Ectodermal cell (in vitro differentiated cells): ENCODE results near the gene EML5.
"Not testable (repeated sequence)": the region's sequence is repeated elsewhere in the genome, so short reads cannot be mapped to it uniquely, and the experiment has no call there.

Experiments
- H3K27ac ChIP-seq: 2 replicates; pipeline ENCODE4 v1.7.0; 2013; ENCODE audit warnings: mild to moderate bottlenecking, low read depth, low read length; ENCODE audit not compliant: insufficient read depth, poor library complexity, severe bottlenecking
- H3K27me3 ChIP-seq: 2 replicates; pipeline ENCODE4 v1.7.0; 2013; ENCODE audit warnings: mild to moderate bottlenecking, low read length; ENCODE audit not compliant: insufficient read depth, control insufficient read depth, poor library complexity, severe bottlenecking
- H3K36me3 ChIP-seq: one replicate; pipeline ENCODE4 v1.7.0; 2013; ENCODE audit warnings: low read length; ENCODE audit not compliant: control insufficient read depth, insufficient read depth
- H3K4me1 ChIP-seq: one replicate; pipeline ENCODE4 v1.7.0; 2013; ENCODE audit warnings: low read length; ENCODE audit not compliant: control insufficient read depth, insufficient read depth
- H3K4me3 ChIP-seq: 2 replicates; pipeline ENCODE4 v1.7.0; 2013; ENCODE audit warnings: low read depth, low read length, control low read depth; ENCODE audit not compliant: insufficient read depth
- H3K9me3 ChIP-seq: 2 replicates; pipeline ENCODE4 v1.7.0; 2013; ENCODE audit warnings: mild to moderate bottlenecking, low read length, moderate library complexity; ENCODE audit not compliant: control insufficient read depth
- WGBS, 2 experiments: methylation state at CpG; one replicate each; pipeline ENCODE4 v1.1.7; 2013; ENCODE audit warnings: missing lambda C conversion rate in 2 of 2; 5-methylcytosine and 5-hydroxymethylcytosine counted together

The EML5 gene

GRCh38 chr14:88829188-88829587 lies 36.4 kb upstream of the EML5 start:
- no peaks in the 10 kb centered on the region for H3K36me3 ChIP-seq
- H3K4me1 ChIP-seq, result peaks cover 4% of the 10 kb centered on the region
- H3K27ac ChIP-seq, result no peak overlapping the region
- no peaks in the 10 kb centered on the region for H3K27me3 ChIP-seq
- no peaks in the 10 kb centered on the region for H3K9me3 ChIP-seq
- no peak overlapping the region for H3K4me3 ChIP-seq
- 88 to 93% methylated on average over 3 of the region's 3 CpGs for WGBS, 2 experiments

DNA sequence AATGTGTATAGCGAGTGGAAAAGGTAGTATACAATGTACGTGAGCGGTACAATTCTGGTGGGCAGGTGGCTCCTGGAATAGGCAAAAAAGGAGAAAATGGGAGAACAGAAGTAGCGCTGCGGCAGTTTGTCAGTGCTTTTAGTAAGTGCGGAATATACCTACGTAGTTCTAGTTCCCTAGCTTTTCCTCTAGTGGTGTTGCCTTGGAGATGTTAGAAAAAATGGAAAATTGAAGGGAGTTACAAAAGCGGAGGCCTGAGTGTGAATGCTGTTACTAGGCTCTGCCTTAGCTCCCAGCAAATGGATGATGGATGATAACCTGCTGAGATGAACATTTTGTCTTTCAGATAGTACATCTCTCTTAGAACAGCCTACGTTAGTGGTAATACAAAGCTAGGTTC lies 32.8 kb upstream of the EML5 start:
- WGBS, 2 experiments, result 93% methylated on average over 8 to 9 of the region's 9 CpGs
- H3K4me3 ChIP-seq, result peak overlapping the region; percentile 93
- no peak overlapping the region for H3K27ac ChIP-seq

DNA sequence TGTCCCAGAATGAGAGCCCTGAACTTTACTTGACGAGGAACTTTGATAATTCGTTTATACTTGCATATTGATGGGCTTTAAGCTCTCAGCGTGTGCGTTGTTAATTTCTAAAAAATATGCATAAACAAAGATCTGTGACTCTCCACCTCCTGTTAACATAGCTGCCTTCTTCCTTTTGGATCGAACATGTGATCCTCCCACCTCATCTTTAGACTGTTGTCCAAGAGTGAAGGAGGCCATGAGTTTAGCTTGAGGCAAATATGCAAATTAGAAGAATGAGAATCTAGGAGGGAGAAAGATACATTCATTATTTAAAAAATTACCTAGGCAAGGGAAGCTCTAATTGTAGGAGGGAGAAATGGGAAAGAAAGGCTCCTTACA lies 32.3 kb upstream of the EML5 start:
- Histone ChIP-seq H3K36me3 (no peaks in the 10 kb centered on the region), H3K4me3 (peak overlapping the region; percentile 93), H3K27ac (peak overlapping the region; percentile 96), H3K9me3 (no peaks in the 10 kb centered on the region), H3K4me1 (peaks cover 4% of the 10 kb centered on the region), H3K27me3 (no peaks in the 10 kb centered on the region)
- 4 to 29% methylated on average over 4 to 5 of the region's 5 CpGs for WGBS, 2 experiments

More for the DNA sequence above, 32.8 kb upstream of the EML5 start:
- Histone ChIP-seq H3K27me3 (no peaks in the 10 kb centered on the region), H3K9me3 (no peaks in the 10 kb centered on the region), H3K4me1 (peaks cover 4% of the 10 kb centered on the region), H3K36me3 (no peaks in the 10 kb centered on the region)

DNA sequence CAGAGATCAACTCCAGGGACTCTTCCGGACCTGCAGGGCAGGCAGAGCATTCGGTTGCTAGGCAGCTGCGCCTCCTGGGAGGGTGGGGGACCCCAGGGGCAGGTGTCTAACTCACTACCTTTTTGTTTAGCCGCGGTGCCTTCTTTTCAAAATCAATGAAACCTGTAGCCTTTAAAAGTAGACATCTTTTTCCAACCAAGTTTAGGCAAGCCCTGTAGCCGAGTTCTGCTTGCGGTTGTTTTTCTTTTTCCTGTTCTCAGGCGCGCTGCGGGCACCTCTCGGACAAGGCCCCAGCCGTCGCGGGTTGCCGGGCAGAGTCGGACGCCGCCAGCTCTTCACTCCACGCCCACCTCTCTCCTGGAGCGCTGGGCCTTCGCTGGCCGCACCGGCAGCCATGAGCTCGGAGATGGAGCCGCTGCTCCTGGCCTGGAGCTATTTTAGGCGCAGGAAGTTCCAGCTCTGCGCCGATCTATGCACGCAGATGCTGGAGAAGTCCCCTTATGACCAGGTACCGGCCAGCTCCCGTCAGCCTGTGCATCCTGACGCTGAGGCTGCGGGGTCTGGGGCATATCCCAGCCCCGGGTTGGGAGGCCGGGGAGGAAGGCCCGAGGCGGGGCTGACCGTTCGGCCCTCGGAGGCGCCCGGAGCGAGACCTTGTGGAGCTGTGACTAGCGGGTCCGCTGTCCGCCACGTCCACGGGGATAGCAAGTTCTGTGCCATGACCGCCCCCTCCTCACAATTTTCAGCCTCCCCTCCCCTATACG lies 31.7 kb upstream of the EML5 start, which contains the start of gene TTC8:
Gene TTC8 (plus strand): TSS at position 338 of the 764 bp plus-strand sequence. CDS start 57 bp downstream, at position 395.
- H3K4me3 ChIP-seq, result peak within 1 kb of the TSS; percentile 93
- peaks cover 4% of the 10 kb centered on the region for H3K4me1 ChIP-seq
- 1 to 2% methylated on average over 50 of the region's 50 CpGs for WGBS, 2 experiments
- H3K9me3 ChIP-seq, result no peaks in the 10 kb centered on the region
- no peaks in the 10 kb centered on the region for H3K36me3 ChIP-seq
- H3K27me3 ChIP-seq, result no peaks in the 10 kb centered on the region
- H3K27ac ChIP-seq, result peak within 1 kb of the TSS; percentile 96

DNA sequence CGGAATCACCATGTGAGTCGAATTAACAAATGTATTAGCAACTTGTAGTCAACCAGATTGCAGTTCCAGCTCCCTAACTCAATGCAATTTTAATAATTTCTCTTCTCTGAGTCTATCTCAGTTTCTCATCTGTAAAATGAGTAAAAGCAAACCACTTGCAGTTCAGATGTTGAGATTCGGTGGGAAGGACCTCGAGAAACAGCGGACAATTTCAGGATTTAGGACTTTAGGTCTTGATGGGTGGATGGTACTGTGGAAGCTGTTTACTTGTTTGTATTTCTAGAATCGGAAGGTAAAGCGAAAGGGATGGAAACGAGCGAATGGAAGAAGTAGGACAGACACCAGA lies 31.2 kb upstream of the EML5 start:
- no peaks in the 10 kb centered on the region for H3K9me3 ChIP-seq
- peaks cover 4% of the 10 kb centered on the region for H3K4me1 ChIP-seq
- H3K27me3 ChIP-seq, result no peaks in the 10 kb centered on the region
- peak overlapping the region; percentile 93 for H3K4me3 ChIP-seq
- H3K27ac ChIP-seq, result peak overlapping the region; percentile 96
- H3K36me3 ChIP-seq, result no peaks in the 10 kb centered on the region
- 18 to 21% methylated on average over 9 of the region's 9 CpGs for WGBS, 2 experiments

DNA sequence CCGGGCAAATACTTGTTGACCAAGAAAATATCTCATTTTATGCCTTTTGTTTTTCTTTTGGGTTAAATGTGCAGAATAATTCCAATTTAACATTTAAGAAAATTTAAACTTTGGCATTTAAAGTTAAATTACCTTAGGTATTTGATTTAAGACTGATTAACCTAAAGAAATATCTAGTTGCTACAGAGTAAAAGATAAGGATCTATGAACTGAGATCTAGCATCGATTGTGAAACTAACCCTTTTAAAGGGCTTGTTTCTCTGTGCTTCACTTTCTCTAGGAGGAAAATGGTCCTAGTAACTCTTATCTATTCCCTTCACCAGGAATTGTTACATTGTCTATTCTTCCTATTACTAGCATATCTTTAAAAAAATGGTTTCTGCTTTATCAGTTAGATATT lies 29.1 kb upstream of the EML5 start:
- no peaks in the 10 kb centered on the region for H3K36me3 ChIP-seq
- peaks cover 4% of the 10 kb centered on the region for H3K4me1 ChIP-seq
- WGBS, 2 experiments, result 74 to 100% methylated on average over 1 to 2 of the region's 2 CpGs
- H3K27me3 ChIP-seq, result no peaks in the 10 kb centered on the region
- no peaks in the 10 kb centered on the region for H3K9me3 ChIP-seq
- no peak overlapping the region for H3K27ac ChIP-seq
- no peak overlapping the region for H3K4me3 ChIP-seq

DNA sequence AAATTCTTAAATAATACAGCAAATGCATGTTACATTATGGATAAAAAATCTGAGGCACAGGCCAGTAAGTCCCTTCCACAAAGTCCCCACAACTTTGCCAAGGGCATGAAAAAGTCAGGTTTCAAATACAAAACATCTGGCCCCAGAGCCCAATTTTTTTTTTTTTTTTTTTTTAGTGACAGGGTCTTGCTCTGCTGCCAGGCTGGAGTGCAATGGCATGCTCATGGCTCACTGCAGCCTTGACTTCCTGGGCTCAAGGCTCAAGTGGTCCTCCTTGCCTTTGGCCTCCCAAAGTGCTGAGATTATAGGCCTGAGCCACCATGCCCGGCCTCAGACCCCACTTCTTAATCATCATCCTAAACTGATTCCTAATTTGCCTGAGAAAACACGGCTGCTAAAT lies 28.6 kb upstream of the EML5 start:
- Histone ChIP-seq H3K4me1 (peaks cover 4% of the 10 kb centered on the region), H3K4me3 (no peak overlapping the region), H3K27ac (no peak overlapping the region), H3K9me3 (no peaks in the 10 kb centered on the region), H3K36me3 (no peaks in the 10 kb centered on the region), H3K27me3 (no peaks in the 10 kb centered on the region)
- 85 to 87% methylated on average over 2 of the region's 2 CpGs for WGBS, 2 experiments

DNA sequence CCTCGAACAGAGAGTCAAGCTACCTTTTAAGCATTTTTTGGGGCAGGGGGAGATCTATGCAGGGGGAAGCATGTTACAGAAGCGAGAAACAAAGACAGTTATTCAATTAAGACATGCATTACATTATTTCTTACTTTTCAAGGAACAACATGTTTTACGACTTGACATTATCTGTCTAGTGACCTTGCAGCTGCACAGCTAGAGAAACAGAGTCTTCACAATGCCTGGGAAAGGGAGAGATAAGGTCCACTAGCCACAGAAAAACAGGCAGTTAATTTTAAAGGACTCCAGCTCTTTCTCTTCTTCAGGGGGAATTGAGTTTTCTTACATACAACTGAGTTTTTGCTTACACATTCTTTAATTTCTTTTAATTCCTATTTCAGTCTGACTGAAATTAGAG lies 26.9 kb upstream of the EML5 start:
- not testable (repeated sequence) for H3K36me3 ChIP-seq, H3K9me3 ChIP-seq, H3K4me1 ChIP-seq, H3K27me3 ChIP-seq, H3K4me3 ChIP-seq, H3K27ac ChIP-seq
- 83 to 92% methylated on average over 3 of the region's 3 CpGs for WGBS, 2 experiments

DNA sequence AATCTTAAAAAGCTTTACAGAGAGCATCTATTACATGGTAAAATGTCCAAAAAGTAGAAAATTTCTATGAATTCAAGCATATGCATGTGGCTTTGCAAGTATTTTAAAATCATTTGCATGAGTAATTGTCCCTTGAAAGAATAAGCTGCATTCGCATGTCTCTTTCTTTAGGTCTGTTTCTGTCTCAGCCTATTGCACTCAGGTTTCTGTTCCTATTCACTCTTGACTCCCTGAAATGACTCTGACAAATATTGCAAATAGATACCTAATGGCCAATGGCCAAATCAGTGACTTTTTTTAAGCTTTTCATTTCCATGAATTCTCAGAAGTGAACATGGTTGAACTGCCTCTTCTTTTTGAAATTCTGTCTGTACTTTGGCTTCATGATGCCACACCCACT lies 25.3 kb upstream of the EML5 start:
- no peaks in the 10 kb centered on the region for H3K27me3 ChIP-seq
- WGBS, 2 experiments, result 93 to 95% methylated on average over 1 of the region's 1 CpG
- H3K36me3 ChIP-seq, result no peaks in the 10 kb centered on the region
- H3K4me3 ChIP-seq, result no peak overlapping the region
- H3K27ac ChIP-seq, result no peak overlapping the region
- H3K9me3 ChIP-seq, result no peaks in the 10 kb centered on the region
- H3K4me1 ChIP-seq, result no peaks in the 10 kb centered on the region

DNA sequence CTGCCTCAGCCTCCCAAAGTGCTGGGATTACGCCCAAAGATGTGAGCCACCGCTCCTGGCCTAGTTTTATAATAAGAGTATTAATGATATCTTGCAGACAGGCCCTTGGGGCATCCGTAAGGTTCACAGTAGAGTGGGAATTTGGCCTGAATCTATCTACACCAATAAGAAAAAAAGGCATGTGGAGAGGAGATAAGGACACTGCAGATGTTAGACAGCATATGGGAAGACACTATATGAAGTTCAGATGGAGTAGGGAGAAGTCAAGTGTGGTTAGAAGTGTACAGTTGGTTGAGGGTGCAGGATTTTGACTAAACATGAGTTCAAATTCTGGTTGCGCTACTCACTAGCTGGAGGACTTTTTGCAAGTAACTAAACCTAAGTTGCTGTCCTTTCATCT lies 23.2 kb upstream of the EML5 start:
- H3K4me1 ChIP-seq, result no peaks in the 10 kb centered on the region
- H3K4me3 ChIP-seq, result no peak overlapping the region
- no peaks in the 10 kb centered on the region for H3K27me3 ChIP-seq
- H3K9me3 ChIP-seq, result no peaks in the 10 kb centered on the region
- no peaks in the 10 kb centered on the region for H3K36me3 ChIP-seq
- 92 to 94% methylated on average over 4 of the region's 4 CpGs for WGBS, 2 experiments
- H3K27ac ChIP-seq, result no peak overlapping the region

- Histone ChIP-seq H3K36me3 (no peaks in the 10 kb centered on the region), H3K4me3 (no peak overlapping the region), H3K27me3 (no peaks in the 10 kb centered on the region), H3K27ac (no peak overlapping the region), H3K4me1 (no peaks in the 10 kb centered on the region), H3K9me3 (no peaks in the 10 kb centered on the region)
These were observed 15.6 kb upstream of the EML5 start for GRCh38 chr14:88808359-88808758.
